ENCODE measurements around the gene ZNF579. TPM values are rescaled to one million over a fixed set of nuclear protein-coding genes. Genes with fewer than 3 reads are reported as not detected.

The ZNF579 gene
- total RNA-seq, 1 experiment from 2014 or later = 19.9 TPM

DNA sequence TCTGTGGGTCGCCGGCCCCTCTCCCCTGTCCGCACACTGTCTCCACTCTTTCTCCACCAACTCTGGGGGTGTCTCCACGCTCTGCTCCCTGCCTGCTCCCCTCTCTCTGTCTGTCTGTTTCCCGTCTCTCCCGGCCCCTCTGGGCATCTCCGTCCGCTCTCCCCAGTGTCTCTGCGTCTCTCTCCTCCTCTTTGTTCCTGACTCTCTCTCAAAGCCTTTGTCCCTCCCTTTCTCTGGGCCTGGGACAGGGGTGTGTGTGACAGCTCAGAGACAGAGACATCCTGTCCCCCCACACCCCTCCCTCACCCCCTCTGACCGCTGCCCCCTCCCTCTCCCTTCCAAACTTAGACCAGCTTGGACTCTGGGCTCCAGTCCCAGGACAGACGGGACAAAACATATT, 34.6 kb downstream of the ZNF579 start:
- Histone ChIP-seq H3K9me3 (ENCODE audit: control insufficient read depth, low read depth, low read length) (no peaks in the 10 kb centered on the region), H3K18ac (ENCODE audit: insufficient read length, low read depth, low read length) (no peak overlapping the region), H3K27ac (ENCODE audit: insufficient read length, low read depth, low read length) (no peak overlapping the region), H4K5ac (ENCODE audit: insufficient read length, low read depth, low read length) (no peak overlapping the region), H2BK120ac (ENCODE audit: low read depth, low read length, poor library complexity, severe bottlenecking) (no peak overlapping the region), H3K79me2 (ENCODE audit: insufficient read depth, low read length) (no peaks in the 10 kb centered on the region), H3K4ac (ENCODE audit: low read depth, low read length) (no peak overlapping the region), H3K4me1 (ENCODE audit: insufficient read depth, low read length) (no peaks in the 10 kb centered on the region), H2BK15ac (ENCODE audit: low read depth, low read length) (no peak overlapping the region), H2AFZ (ENCODE audit: low read length) (no peak overlapping the region), H3K23ac (ENCODE audit: insufficient read length, low read depth, low read length) (no peak overlapping the region), H2BK12ac (ENCODE audit: insufficient read length, low read depth, low read length) (no peak overlapping the region), H3K9ac (ENCODE audit: extremely low read depth, insufficient read length, low read length) (no peak overlapping the region), H3K27me3 (ENCODE audit: insufficient read depth, low read length) (no peaks in the 10 kb centered on the region), H4K8ac (replicated peaks; ENCODE audit: insufficient read length, low read depth, low read length) (no peak overlapping the region), H3K23me2 (ENCODE audit: insufficient read length, low read depth, low read length, poor library complexity, severe bottlenecking) (peaks cover 7% of the 10 kb centered on the region), H3K4me2 (ENCODE audit: insufficient read depth, insufficient read length, low read length) (no peak overlapping the region), H2BK20ac (ENCODE audit: low read depth, low read length, poor library complexity, severe bottlenecking) (no peak overlapping the region), H3K79me1 (ENCODE audit: insufficient read depth, low read depth, low read length, poor library complexity, severe bottlenecking) (no peaks in the 10 kb centered on the region), H3K14ac (ENCODE audit: insufficient read depth, low read length) (no peak overlapping the region), H2BK5ac (ENCODE audit: insufficient read length, low read length) (no peak overlapping the region), H2AK5ac (ENCODE audit: insufficient read length, low read length) (no peak overlapping the region), H4K20me1 (ENCODE audit: control insufficient read depth, insufficient read depth, insufficient read length) (no peaks in the 10 kb centered on the region), H3K56ac (ENCODE audit: insufficient read length, low read depth, low read length) (no peak overlapping the region), H3T11ph (ENCODE audit: low read length) (no peak overlapping the region), H4K91ac (ENCODE audit: insufficient read length, low read depth, low read length) (no peak overlapping the region)
- Mint-ChIP-seq H3K27ac (no peak overlapping the region; a peak in 1 of 7 replicates), H3K4me3 (peak overlapping the region in 1 of 2 experiments; percentile 28; a peak in 1 of 5 replicates), H3K4me1 (peaks cover 20 to 43% of the 10 kb centered on the region in 2 experiments), H3K27me3 (ENCODE audit: low read depth) (peaks cover 16% of the 10 kb centered on the region), H3K36me3 (ENCODE audit: insufficient read depth in 1 of 3, low read depth in 3 of 3) (no peaks in the 10 kb centered on the region; a peak in 1 of 7 replicates), H3K9me3 (peaks cover 2 to 14% of the 10 kb centered on the region in 2 experiments; a peak in 2 of 5 replicates)
- TF ChIP-seq, protein P1, sequence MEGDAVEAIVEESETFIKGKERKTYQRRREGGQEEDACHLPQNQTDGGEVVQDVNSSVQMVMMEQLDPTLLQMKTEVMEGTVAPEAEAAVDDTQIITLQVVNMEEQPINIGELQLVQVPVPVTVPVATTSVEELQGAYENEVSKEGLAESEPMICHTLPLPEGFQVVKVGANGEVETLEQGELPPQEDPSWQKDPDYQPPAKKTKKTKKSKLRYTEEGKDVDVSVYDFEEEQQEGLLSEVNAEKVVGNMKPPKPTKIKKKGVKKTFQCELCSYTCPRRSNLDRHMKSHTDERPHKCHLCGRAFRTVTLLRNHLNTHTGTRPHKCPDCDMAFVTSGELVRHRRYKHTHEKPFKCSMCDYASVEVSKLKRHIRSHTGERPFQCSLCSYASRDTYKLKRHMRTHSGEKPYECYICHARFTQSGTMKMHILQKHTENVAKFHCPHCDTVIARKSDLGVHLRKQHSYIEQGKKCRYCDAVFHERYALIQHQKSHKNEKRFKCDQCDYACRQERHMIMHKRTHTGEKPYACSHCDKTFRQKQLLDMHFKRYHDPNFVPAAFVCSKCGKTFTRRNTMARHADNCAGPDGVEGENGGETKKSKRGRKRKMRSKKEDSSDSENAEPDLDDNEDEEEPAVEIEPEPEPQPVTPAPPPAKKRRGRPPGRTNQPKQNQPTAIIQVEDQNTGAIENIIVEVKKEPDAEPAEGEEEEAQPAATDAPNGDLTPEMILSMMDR (conservative IDR thresholded peaks at IDR 0.05) = no peak
- WGBS (ENCODE audit: extremely low coverage, insufficient read length, low lambda C conversion rate) = no CpG with 5 or more reads among the region's 11 CpGs
- DNase-seq = no peak

Measured in H9 (cell line).